HepG2 (cell line): ENCODE data around the gene TNFRSF6B. TPM values are rescaled to one million over a fixed set of nuclear protein-coding genes. Genes with fewer than 3 reads are reported as not detected.

ENCODE experiments used
- ARNT ChIP-seq: fragments of 450-650 bp; IDR thresholded peaks from 2 replicates; pipeline ENCODE4 v1.6.1; 2017
- CREB1 ChIP-seq, 2 experiments: fragments of 450-650 bp in 1 of 2; IDR thresholded peaks; 2 replicates each; pipeline ENCODE4 v1.6.1; 2016 to 2017; ENCODE audit warnings: control low read depth in 1 of 2, mild to moderate bottlenecking in 1 of 2, missing compliant biosample characterization in 1 of 2, missing genetic modification characterization in 1 of 2
- DPF2 ChIP-seq: sonication (generic); formaldehyde crosslinking; IDR thresholded peaks from 2 replicates; pipeline ENCODE4 v1.4.0; 2020; ENCODE audit warnings: mild to moderate bottlenecking, low read depth, missing genetic modification reagents, borderline replicate concordance
- FOXM1 ChIP-seq: sonication (generic); formaldehyde crosslinking; IDR thresholded peaks from 2 replicates; pipeline ENCODE4 v1.5.0; 2020; ENCODE audit warnings: missing genetic modification reagents
- HNF4A ChIP-seq: sonication (generic); formaldehyde crosslinking; IDR thresholded peaks from 2 replicates; pipeline ENCODE4 v1.4.0; 2020; ENCODE audit warnings: missing genetic modification reagents
- HNF4G ChIP-seq, 2 experiments: sonication (generic) in 1 of 2; formaldehyde crosslinking in 1 of 2; IDR thresholded peaks; 2 replicates each; pipeline versions ENCODE4 v1.4.0 to v1.6.1; 2011 to 2020; ENCODE audit warnings: borderline replicate concordance in 2 of 2, low read depth in 2 of 2, mild to moderate bottlenecking in 2 of 2, low read length in 1 of 2, missing genetic modification reagents in 1 of 2, moderate library complexity in 1 of 2
- HNRNPK ChIP-seq: fragments of 200-400 bp; formaldehyde crosslinking; IDR thresholded peaks from 2 replicates; pipeline ENCODE4 v1.6.1; 2018; ENCODE audit warnings: low read length, low read depth, moderate library complexity, mild to moderate bottlenecking; ENCODE audit not compliant: poor library complexity, severe bottlenecking
- KDM5B ChIP-seq: sonication (generic); formaldehyde crosslinking; IDR thresholded peaks from 2 replicates; pipeline ENCODE4 v1.4.0; 2020; ENCODE audit warnings: missing genetic modification reagents, mild to moderate bottlenecking, borderline replicate concordance
- MAFK ChIP-seq, 2 experiments: IDR thresholded peaks in 1 of 2; conservative IDR thresholded peaks in 1 of 2; 2 replicates each; pipeline ENCODE4 v1.6.1; 2011; ENCODE audit warnings: improper control_type of control experiment in 2 of 2, low read length in 2 of 2
- NFIC ChIP-seq: IDR thresholded peaks from 2 replicates; pipeline ENCODE4 v1.6.1; 2012; ENCODE audit warnings: mild to moderate bottlenecking, low read length, inconsistent platforms
- NR3C1 ChIP-seq: sonication (generic); formaldehyde crosslinking; IDR thresholded peaks from 2 replicates; pipeline ENCODE4 v1.4.0; 2020; ENCODE audit warnings: missing genetic modification reagents
- RFX5 ChIP-seq: IDR thresholded peaks from 2 replicates; pipeline ENCODE4 v1.6.1; 2011; ENCODE audit warnings: low read depth, low read length, improper control_type of control experiment
- SATB2 ChIP-seq: sonication (generic); formaldehyde crosslinking; IDR thresholded peaks from 2 replicates; pipeline ENCODE4 v1.5.0; 2020; ENCODE audit warnings: missing genetic modification reagents
- SIN3A ChIP-seq: IDR thresholded peaks from 2 replicates; pipeline ENCODE4 v1.6.1; 2011; ENCODE audit warnings: low read depth, mild to moderate bottlenecking, control low read depth, low read length, borderline replicate concordance
- TBX3 ChIP-seq: fragments of 450-650 bp; IDR thresholded peaks from 2 replicates; pipeline ENCODE4 v1.6.1; 2017; ENCODE audit warnings: antibody characterized with exemption, mild to moderate bottlenecking, inconsistent platforms, borderline replicate concordance
- THYN1 ChIP-seq: sonication (generic); formaldehyde crosslinking; IDR thresholded peaks from 2 replicates; pipeline ENCODE4 v1.8.1; 2023; ENCODE audit warnings: low read depth, mild to moderate bottlenecking, moderate library complexity, missing genetic modification reagents, borderline replicate concordance
- YY1 ChIP-seq: IDR thresholded peaks from 2 replicates; pipeline ENCODE4 v1.6.1; 2011; ENCODE audit warnings: low read length, low read depth, moderate library complexity, mild to moderate bottlenecking; ENCODE audit not compliant: insufficient read depth, insufficient replicate concordance
- ZNF263 ChIP-seq: sonication (generic); formaldehyde crosslinking; IDR thresholded peaks from 2 replicates; pipeline ENCODE4 v1.4.0; 2020; ENCODE audit warnings: missing genetic modification reagents
- ZNF430 ChIP-seq: sonication (generic); formaldehyde crosslinking; IDR thresholded peaks from 2 replicates; pipeline ENCODE4 v1.9.0; 2021; ENCODE audit warnings: mild to moderate bottlenecking, missing genetic modification reagents
- ZNF530 ChIP-seq: sonication (generic); formaldehyde crosslinking; IDR thresholded peaks from 2 replicates; pipeline ENCODE4 v1.5.0; 2020; ENCODE audit warnings: low read depth, mild to moderate bottlenecking, missing genetic modification reagents
- ZNF543 ChIP-seq: sonication (generic); formaldehyde crosslinking; IDR thresholded peaks from 2 replicates; pipeline ENCODE4 v1.4.0; 2020; ENCODE audit warnings: mild to moderate bottlenecking, missing genetic modification reagents
- ZNF75D ChIP-seq: sonication (generic); formaldehyde crosslinking; IDR thresholded peaks from 2 replicates; pipeline ENCODE4 v1.8.1; 2023; ENCODE audit warnings: missing genetic modification reagents, mild to moderate bottlenecking, borderline replicate concordance
- ZNF792 ChIP-seq: IDR thresholded peaks from 2 replicates; pipeline ENCODE4 v1.6.1; 2016
- ZNF816 ChIP-seq: sonication (generic); formaldehyde crosslinking; IDR thresholded peaks from 2 replicates; pipeline ENCODE4 v1.8.0; 2022; ENCODE audit warnings: missing genetic modification reagents, mild to moderate bottlenecking, borderline replicate concordance
- polyA plus RNA-seq, 8 experiments: library from polyadenylated mRNA; depleted of rRNA in 3 of 8; stranded (reverse) in 7 of 8; unstranded in 1 of 8; fragments of >200 nt; fragmentation: Illumina TruSeq in 4 of 8; extraction: Trizol in 4 of 8; gene quantifications; 2 replicates each; pipeline versions ENCODE4 v1.2.1 to v1.2.3, GENCODE V29; 2011 to 2016; ENCODE audit warnings: low read depth in 4 of 8, missing spikeins in 1 of 8, mixed read lengths in 1 of 8; ENCODE audit not compliant: insufficient read depth in 1 of 8
- total RNA-seq, 5 experiments: library from RNA; depleted of rRNA; stranded (reverse); fragments of >200 nt; fragmentation: Illumina TruSeq; extraction: Trizol; gene quantifications; 2 replicates each; pipeline ENCODE4 v1.2.3, GENCODE V29; 2016; ENCODE audit warnings: low read depth in 1 of 5
- TF ChIP-seq, protein P1 (sequence below): sonication (generic); formaldehyde crosslinking; IDR thresholded peaks from 2 replicates; pipeline ENCODE4 v1.4.0; 2020; ENCODE audit warnings: missing genetic modification reagents, borderline replicate concordance
- TF ChIP-seq, protein P2 (sequence below): sonication (generic); formaldehyde crosslinking; IDR thresholded peaks from 2 replicates; pipeline ENCODE4 v1.4.0; 2020; ENCODE audit warnings: mild to moderate bottlenecking, missing genetic modification reagents
- TF ChIP-seq, protein P3 (sequence below): sonication (generic); formaldehyde crosslinking; IDR thresholded peaks from 2 replicates; pipeline ENCODE4 v1.8.0; 2022; ENCODE audit warnings: mild to moderate bottlenecking, missing genetic modification reagents, borderline replicate concordance

Gene TNFRSF6B
- total and polyA plus RNA-seq, 2 of the 13 experiments (the other 11 are each of a cell fraction or from before 2014, with no cell fraction given), result 0.24 TPM; not detected in 1

DNA sequence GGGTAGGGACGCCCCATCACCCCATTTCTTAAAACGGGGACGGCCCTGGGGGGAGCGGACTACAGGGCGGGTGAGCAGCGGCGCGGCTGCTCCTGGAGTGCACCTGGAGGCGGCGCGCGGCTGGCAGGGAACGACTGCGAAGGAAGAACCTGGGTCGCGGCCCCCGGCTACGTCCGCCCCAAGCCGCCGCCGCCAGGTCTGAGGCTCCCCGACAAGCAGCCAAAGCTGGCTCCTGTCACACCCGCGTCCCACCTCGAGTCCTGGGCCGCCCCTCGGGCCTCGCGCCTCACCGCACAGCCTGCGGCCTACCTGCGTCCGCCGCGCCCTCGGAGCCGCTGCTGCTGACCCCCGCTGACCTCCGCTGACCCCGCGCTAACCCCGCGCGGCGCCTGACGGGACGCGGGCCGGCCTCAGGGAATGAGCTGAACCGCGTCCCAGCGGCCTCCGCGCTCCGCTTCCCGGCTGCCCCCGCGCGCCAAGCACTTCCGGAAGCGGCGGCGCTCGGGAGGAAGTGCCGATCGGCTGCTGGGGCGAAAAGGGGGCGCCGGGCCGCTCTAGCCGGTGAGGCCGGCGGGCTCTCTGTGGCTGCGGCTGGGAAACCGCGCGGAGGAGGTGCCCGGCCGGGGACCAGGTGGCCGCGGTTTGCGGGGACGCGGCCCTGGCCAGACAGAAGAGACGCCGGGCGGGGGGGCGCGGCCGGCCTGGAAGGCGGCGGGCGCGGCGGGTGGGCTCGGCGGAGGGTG, 11.3 kb downstream of the TNFRSF6B start, which contains the start of the genes ARFRP1 and ZGPAT (continued):
- TF ChIP-seq MAFK (conservative IDR thresholded peaks at IDR 0.05 in 1 of 2, IDR thresholded peaks at IDR 0.05 in 1 of 2; ENCODE audit: low read length in 2 of 2) (no peak), CREB1 (IDR thresholded peaks at IDR 0.05) (peak; percentile 22; the same call in 1 of the 2 replicates), CREB1 (CRISPR knock-in tag; IDR thresholded peaks at IDR 0.05) (no peak), HNRNPK (peak; percentile 84), ARNT (no peak), ZNF530 (CRISPR knock-in tag) (0 out of 2 replicates have a peak, but pooled peaks have one; percentile 87), ZNF430 (CRISPR knock-in tag) (peak; percentile 95), ZNF75D (CRISPR knock-in tag) (peak; percentile 78; the same call in 1 of the 2 replicates), RFX5 (no peak), SIN3A (peak; percentile 80), ZNF816 (CRISPR knock-in tag) (peak; percentile 91), YY1 (peak; percentile 90), FOXM1 (CRISPR knock-in tag) (peak; percentile 87), HNF4A (CRISPR knock-in tag) (peak; percentile 58), NFIC (no peak), ZNF263 (CRISPR knock-in tag) (peak; percentile 79), NR3C1 (no peak), TBX3 (peak; percentile 20; the same call in 1 of the 2 replicates), KDM5B (CRISPR knock-in tag) (peak; percentile 98), HNF4G (IDR thresholded peaks at IDR 0.05; ENCODE audit: borderline replicate concordance, low read depth, low read length) (peak; percentile 52; the same call in 1 of the 2 replicates), HNF4G (CRISPR knock-in tag; IDR thresholded peaks at IDR 0.05; ENCODE audit: borderline replicate concordance, low read depth) (peak; percentile 95), ZNF792 (peak; percentile 57), SATB2 (CRISPR knock-in tag) (peak; percentile 85; the same call in 1 of the 2 replicates), THYN1 (peak; percentile 95; the same call in 1 of the 2 replicates), ZNF543 (CRISPR knock-in tag) (no peak), DPF2 (CRISPR knock-in tag) (no peak)
- TF ChIP-seq, protein P1, sequence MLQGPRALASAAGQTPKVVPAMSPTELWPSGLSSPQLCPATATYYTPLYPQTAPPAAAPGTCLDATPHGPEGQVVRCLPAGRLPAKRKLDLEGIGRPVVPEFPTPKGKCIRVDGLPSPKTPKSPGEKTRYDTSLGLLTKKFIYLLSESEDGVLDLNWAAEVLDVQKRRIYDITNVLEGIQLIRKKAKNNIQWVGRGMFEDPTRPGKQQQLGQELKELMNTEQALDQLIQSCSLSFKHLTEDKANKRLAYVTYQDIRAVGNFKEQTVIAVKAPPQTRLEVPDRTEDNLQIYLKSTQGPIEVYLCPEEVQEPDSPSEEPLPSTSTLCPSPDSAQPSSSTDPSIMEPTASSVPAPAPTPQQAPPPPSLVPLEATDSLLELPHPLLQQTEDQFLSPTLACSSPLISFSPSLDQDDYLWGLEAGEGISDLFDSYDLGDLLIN (CRISPR knock-in tag), result peak; percentile 81
- TF ChIP-seq, protein P2, sequence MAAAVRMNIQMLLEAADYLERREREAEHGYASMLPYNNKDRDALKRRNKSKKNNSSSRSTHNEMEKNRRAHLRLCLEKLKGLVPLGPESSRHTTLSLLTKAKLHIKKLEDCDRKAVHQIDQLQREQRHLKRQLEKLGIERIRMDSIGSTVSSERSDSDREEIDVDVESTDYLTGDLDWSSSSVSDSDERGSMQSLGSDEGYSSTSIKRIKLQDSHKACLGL, result peak; percentile 94
- TF ChIP-seq, protein P3, sequence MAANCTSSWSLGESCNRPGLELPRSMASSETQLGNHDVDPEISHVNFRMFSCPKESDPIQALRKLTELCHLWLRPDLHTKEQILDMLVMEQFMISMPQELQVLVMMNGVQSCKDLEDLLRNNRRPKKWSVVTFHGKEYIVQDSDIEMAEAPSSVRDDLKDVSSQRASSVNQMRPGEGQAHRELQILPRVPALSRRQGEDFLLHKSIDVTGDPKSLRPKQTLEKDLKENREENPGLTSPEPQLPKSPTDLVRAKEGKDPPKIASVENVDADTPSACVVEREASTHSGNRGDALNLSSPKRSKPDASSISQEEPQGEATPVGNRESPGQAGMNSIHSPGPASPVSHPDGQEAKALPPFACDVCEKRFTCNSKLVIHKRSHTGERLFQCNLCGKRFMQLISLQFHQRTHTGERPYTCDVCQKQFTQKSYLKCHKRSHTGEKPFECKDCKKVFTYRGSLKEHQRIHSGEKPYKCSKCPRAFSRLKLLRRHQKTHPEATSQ (CRISPR knock-in tag), result peak; percentile 98
